IMR-90 (cell line): ENCODE measurements around the gene LRP3. TPM values are rescaled to one million over a fixed set of nuclear protein-coding genes. Genes with fewer than 3 reads are reported as not detected.

Experiments used
- ATAC-seq: fragments of 200-7000 bp; cut with Tn5 transposase; 2 replicates; pipeline ENCODE4 v1.9.1; 2020; ENCODE audit warnings: low read depth, mild to moderate bottlenecking, moderate library complexity
- BruUV-seq: library from RNA; stranded (reverse); fragments of 400-500 nt; replicated peaks from 2 replicates; lab custom pipeline; 2021; lab: Mats Ljungman, UMichigan
- CTCF ChIA-PET: fragments of 300-600 bp; formaldehyde crosslinking; extraction: SDS; loops from one replicate; lab custom pipeline; 2021; ENCODE audit warnings: antibody characterized with exemption; lab: Yijun Ruan, JAX
- POLR2A ChIA-PET: fragments of 300-600 bp; sonication (Branson Sonifier 250); formaldehyde crosslinking; loops from one replicate; lab custom pipeline; 2022; ENCODE audit warnings: antibody characterized with exemption; ENCODE audit not compliant: unreplicated experiment; lab: Charles Lee
- DNase-seq: peaks from one replicate; pipeline ENCODE4 v3.0.0; 2013
- H2AFZ ChIP-seq: replicated peaks from 2 replicates; pipeline ENCODE3; 2013; ENCODE audit warnings: low read length, mild to moderate bottlenecking; ENCODE audit not compliant: poor library complexity
- H2AK5ac ChIP-seq: 2 replicates; pipeline ENCODE4 v1.6.1; 2013; ENCODE audit warnings: low read depth, low read length, inconsistent platforms
- H2AK9ac ChIP-seq: replicated peaks from 2 replicates; pipeline ENCODE3; 2013; ENCODE audit warnings: mild to moderate bottlenecking, low read depth, low read length, moderate library complexity; ENCODE audit not compliant: poor library complexity
- H2BK120ac ChIP-seq: 2 replicates; pipeline ENCODE4 v1.6.1; 2013; ENCODE audit warnings: low read depth, low read length, inconsistent platforms
- H2BK15ac ChIP-seq: 3 replicates; pipeline ENCODE4 v1.6.1; 2013; ENCODE audit warnings: low read depth, low read length, inconsistent platforms
- H2BK20ac ChIP-seq: 2 replicates; pipeline ENCODE4 v1.6.1; 2013; ENCODE audit warnings: low read depth, mild to moderate bottlenecking, inconsistent platforms, low read length, moderate library complexity
- H2BK5ac ChIP-seq: 2 replicates; pipeline ENCODE4 v1.6.1; 2013; ENCODE audit warnings: mild to moderate bottlenecking, low read depth, low read length, inconsistent platforms; ENCODE audit not compliant: poor library complexity, severe bottlenecking
- H3K14ac ChIP-seq: replicated peaks from 2 replicates; pipeline ENCODE4 v1.6.1; 2013; ENCODE audit warnings: low read depth, low read length, inconsistent platforms
- H3K18ac ChIP-seq: 2 replicates; pipeline ENCODE4 v1.6.1; 2013; ENCODE audit warnings: low read depth, low read length, control low read depth
- H3K23ac ChIP-seq: 2 replicates; pipeline ENCODE4 v1.6.1; 2013; ENCODE audit warnings: low read depth, low read length, inconsistent platforms
- H3K27ac ChIP-seq: 2 replicates; pipeline ENCODE4 v1.5.1; 2013; ENCODE audit warnings: mild to moderate bottlenecking, control low read depth, low read length; ENCODE audit not compliant: insufficient read depth
- H3K27me3 ChIP-seq: 2 replicates; pipeline ENCODE4 v1.6.1; 2013; ENCODE audit warnings: low read length; ENCODE audit not compliant: control insufficient read depth, insufficient read depth
- H3K36me3 ChIP-seq: 2 replicates; pipeline ENCODE4 v1.6.1; 2013; ENCODE audit warnings: low read length, mixed read lengths; ENCODE audit not compliant: control insufficient read depth, insufficient read depth
- H3K4ac ChIP-seq: 2 replicates; pipeline ENCODE4 v1.6.1; 2013; ENCODE audit warnings: low read depth, low read length, inconsistent platforms
- H3K4me1 ChIP-seq: 2 replicates; pipeline ENCODE4 v1.6.1; 2013; ENCODE audit warnings: low read length, mixed read lengths; ENCODE audit not compliant: control insufficient read depth, insufficient read depth
- H3K4me2 ChIP-seq: 2 replicates; pipeline ENCODE4 v1.6.1; 2013; ENCODE audit warnings: low read depth, mild to moderate bottlenecking, control low read depth, low read length, moderate library complexity
- H3K4me3 ChIP-seq: 2 replicates; pipeline ENCODE4 v1.5.1; 2013; ENCODE audit warnings: low read depth, mild to moderate bottlenecking, control low read depth, low read length, moderate library complexity; ENCODE audit not compliant: insufficient read depth
- H3K56ac ChIP-seq: 2 replicates; pipeline ENCODE4 v1.6.1; 2013; ENCODE audit warnings: low read length, inconsistent platforms; ENCODE audit not compliant: insufficient read depth; ENCODE audit errors: extremely low read depth
- H3K79me1 ChIP-seq, 2 experiments: 2 replicates each; pipeline ENCODE4 v1.6.1; 2013; ENCODE audit warnings: low read length in 2 of 2, inconsistent platforms in 1 of 2, low read depth in 1 of 2
- H3K9ac ChIP-seq: 2 replicates; pipeline ENCODE4 v1.6.1; 2013; ENCODE audit warnings: low read depth, low read length, control low read depth
- H3K9me1 ChIP-seq: 2 replicates; pipeline ENCODE4 v1.6.1; 2013; ENCODE audit warnings: low read length, inconsistent platforms; ENCODE audit not compliant: insufficient read depth
- H3K9me3 ChIP-seq: 2 replicates; pipeline ENCODE4 v1.6.1; 2013; ENCODE audit warnings: low read length; ENCODE audit not compliant: control insufficient read depth, insufficient read depth
- H4K20me1 ChIP-seq: 2 replicates; pipeline ENCODE4 v1.6.1; 2013; ENCODE audit warnings: low read length, inconsistent platforms; ENCODE audit not compliant: insufficient read depth
- H4K5ac ChIP-seq: 2 replicates; pipeline ENCODE4 v1.6.1; 2013; ENCODE audit warnings: mild to moderate bottlenecking, low read depth, low read length, control low read depth
- H4K8ac ChIP-seq, 2 experiments: 2 replicates each; pipeline ENCODE4 v1.6.1; 2013; ENCODE audit warnings: low read depth in 2 of 2, low read length in 2 of 2, control low read depth in 1 of 2, inconsistent platforms in 1 of 2
- H4K91ac ChIP-seq: 2 replicates; pipeline ENCODE4 v1.6.1; 2013; ENCODE audit warnings: low read depth, low read length, inconsistent platforms; ENCODE audit not compliant: insufficient read depth
- BHLHE40 ChIP-seq: fragments of 150-350 bp; IDR thresholded peaks from 2 replicates; pipeline ENCODE4 v1.6.1; 2016; ENCODE audit warnings: mild to moderate bottlenecking, low read depth, low read length
- CEBPB ChIP-seq: IDR thresholded peaks from 2 replicates; pipeline ENCODE4 v1.6.1; 2012; ENCODE audit warnings: low read depth, low read length, improper control_type of control experiment
- CHD1 ChIP-seq: IDR thresholded peaks from 2 replicates; pipeline ENCODE4 v1.6.1; 2012; ENCODE audit warnings: low read depth, low read length, improper control_type of control experiment
- CTCF ChIP-seq: conservative IDR thresholded peaks from 2 replicates; pipeline ENCODE4 v1.5.1; 2012; ENCODE audit warnings: mild to moderate bottlenecking, low read depth, low read length, improper control_type of control experiment
- ELK1 ChIP-seq: fragments of 150-350 bp; IDR thresholded peaks from 2 replicates; pipeline ENCODE4 v1.6.1; 2016; ENCODE audit warnings: low read depth, mild to moderate bottlenecking, low read length, moderate library complexity, borderline replicate concordance
- FOS ChIP-seq: fragments of 150-350 bp; IDR thresholded peaks from 2 replicates; pipeline ENCODE4 v1.6.1; 2016; ENCODE audit warnings: low read depth, low read length
- MAFK ChIP-seq: IDR thresholded peaks from 2 replicates; pipeline ENCODE4 v1.6.1; 2012; ENCODE audit warnings: low read depth, low read length, improper control_type of control experiment
- MAZ ChIP-seq: IDR thresholded peaks from 2 replicates; pipeline ENCODE4 v1.6.1; 2012; ENCODE audit warnings: low read depth, mild to moderate bottlenecking, low read length, improper control_type of control experiment, moderate library complexity, borderline replicate concordance
- MXI1 ChIP-seq: IDR thresholded peaks from 2 replicates; pipeline ENCODE4 v1.6.1; 2012; ENCODE audit warnings: low read depth, mild to moderate bottlenecking, low read length, moderate library complexity, borderline replicate concordance
- NFE2L2 ChIP-seq: fragments of 150-350 bp; IDR thresholded peaks from 2 replicates; pipeline ENCODE4 v1.6.1; 2016; ENCODE audit warnings: low read depth, mild to moderate bottlenecking, low read length
- POLR2A ChIP-seq: IDR thresholded peaks from 2 replicates; pipeline ENCODE4 v1.6.1; 2012; ENCODE audit warnings: mild to moderate bottlenecking, low read depth, low read length
- RAD21 ChIP-seq: IDR thresholded peaks from 2 replicates; pipeline ENCODE4 v1.6.1; 2012; ENCODE audit warnings: low read length, improper control_type of control experiment
- RCOR1 ChIP-seq: IDR thresholded peaks from 2 replicates; pipeline ENCODE4 v1.6.1; 2012; ENCODE audit warnings: mild to moderate bottlenecking, low read length, improper control_type of control experiment; ENCODE audit not compliant: insufficient replicate concordance
- RFX5 ChIP-seq: IDR thresholded peaks from 2 replicates; pipeline ENCODE4 v1.8.0; 2012; ENCODE audit warnings: low read depth, mild to moderate bottlenecking, low read length, moderate library complexity
- SMC3 ChIP-seq: fragments of 150-350 bp; IDR thresholded peaks from 2 replicates; pipeline ENCODE4 v1.6.1; 2016; ENCODE audit warnings: low read depth, mild to moderate bottlenecking, antibody characterized with exemption, low read length, moderate library complexity
- WGBS, 2 experiments: methylation state at CpG; one replicate each; pipeline versions ENCODE4 v1.1.5 to v1.1.7; 2013; ENCODE audit warnings: missing lambda C conversion rate in 2 of 2; ENCODE audit not compliant: insufficient read length in 1 of 2; ENCODE audit errors: extremely low coverage in 2 of 2; 5-methylcytosine and 5-hydroxymethylcytosine counted together
- dilution Hi-C: fragments of 300-500 bp; cut with HindIII; formaldehyde crosslinking; loops from one replicate; pipeline ENCODE4 v1.14.3; 2018; ENCODE audit warnings: low sequenced_read_pairs; ENCODE audit not compliant: unreplicated experiment
- in situ Hi-C: fragments of 300-500 bp; cut with MboI; formaldehyde crosslinking; loops from 3 replicates; pipeline ENCODE4 v1.14.3; 2019; ENCODE audit warnings: low sequenced_read_pairs, inconsistent platforms, mixed read lengths
- intact Hi-C: fragments of 100-400 bp; cut with micrococcal nuclease; formaldehyde crosslinking; loops from 2 replicates; pipeline ENCODE4 v1.10.0; 2022
- polyA plus RNA-seq, 3 experiments: library from polyadenylated mRNA; depleted of rRNA; stranded (reverse); fragments of >200 nt; gene quantifications; 2 replicates each; pipeline ENCODE4 v1.2.3, GENCODE V29; 2012; ENCODE audit warnings: low replicate concordance in 1 of 3
- total RNA-seq: library from RNA; depleted of rRNA; stranded (reverse); fragments of >200 nt; gene quantifications from 2 replicates; pipeline ENCODE4 v1.2.3, GENCODE V29; 2012
- TF ChIP-seq, protein P1 (sequence below): fragments of 150-350 bp; IDR thresholded peaks from 2 replicates; pipeline ENCODE4 v1.6.1; 2017; ENCODE audit warnings: mild to moderate bottlenecking, antibody characterized with exemption, low read length, low read depth

Gene LRP3
- total and polyA plus RNA-seq, 2 of the 4 experiments (the other 2 are of a cell fraction), result 8.4 to 20.2 TPM

DNA sequence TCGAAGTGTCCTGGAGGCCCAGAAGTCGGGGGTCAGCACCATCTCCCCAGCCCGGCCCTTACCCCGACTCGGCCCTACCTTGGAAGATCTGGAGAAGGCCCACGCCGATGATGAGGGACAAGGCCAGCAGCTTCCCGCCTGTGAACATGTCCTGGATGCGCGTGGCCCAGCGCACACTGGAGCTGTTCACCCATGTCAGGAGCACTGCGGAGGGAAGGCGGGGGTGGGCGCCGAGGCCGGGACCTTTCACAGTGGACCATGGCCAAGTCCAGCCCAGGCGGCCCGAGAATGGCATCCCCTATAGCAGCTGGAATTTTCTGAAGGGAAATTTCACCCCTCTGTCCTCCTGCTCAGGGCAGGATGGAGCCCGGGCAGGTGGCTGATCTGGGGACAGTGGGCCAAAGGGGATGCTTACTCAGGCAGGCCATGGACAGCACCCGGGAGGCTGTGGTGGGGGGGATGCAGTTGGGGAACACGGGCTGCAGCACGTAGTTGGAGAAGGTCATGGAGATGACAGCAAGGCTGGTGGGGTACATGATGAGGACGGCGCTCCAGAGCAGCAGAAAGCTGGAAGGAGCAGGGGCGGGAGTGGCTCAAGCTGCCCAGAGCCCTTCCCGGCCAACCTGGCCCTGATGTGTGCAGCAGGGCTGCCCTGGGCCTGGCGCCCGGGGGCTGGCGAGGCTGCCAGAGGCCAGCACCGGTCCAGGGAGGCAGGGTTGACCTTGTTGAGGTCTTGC, 18.5 kb downstream of the LRP3 start:
- intact Hi-C loops (no loop called here), in situ Hi-C loops (no loop called here), dilution Hi-C loops (no loop called here)
- no peak overlapping the region for H3K4me2 ChIP-seq
- H2BK5ac ChIP-seq, result no peak overlapping the region
- ChIA-PET CTCF (interaction anchor here (0.5 to 1.1 kb wide), 2 partner anchors 11 to 28 kb away, joined by 3 to 4 read pairs; no protein-coding TSS in a partner anchor), POLR2A (no interaction called here)
- TF ChIP-seq POLR2A (no peak), CTCF (no peak), MAFK (no peak), RFX5 (no peak), RCOR1 (no peak), SMC3 (no peak), RAD21 (no peak), ELK1 (no peak), BHLHE40 (no peak), CHD1 (no peak), FOS (no peak), NFE2L2 (no peak), CEBPB (no peak), MXI1 (no peak), MAZ (no peak)
- TF ChIP-seq, protein P1, sequence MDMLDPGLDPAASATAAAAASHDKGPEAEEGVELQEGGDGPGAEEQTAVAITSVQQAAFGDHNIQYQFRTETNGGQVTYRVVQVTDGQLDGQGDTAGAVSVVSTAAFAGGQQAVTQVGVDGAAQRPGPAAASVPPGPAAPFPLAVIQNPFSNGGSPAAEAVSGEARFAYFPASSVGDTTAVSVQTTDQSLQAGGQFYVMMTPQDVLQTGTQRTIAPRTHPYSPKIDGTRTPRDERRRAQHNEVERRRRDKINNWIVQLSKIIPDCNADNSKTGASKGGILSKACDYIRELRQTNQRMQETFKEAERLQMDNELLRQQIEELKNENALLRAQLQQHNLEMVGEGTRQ, result no peak
- H2AFZ ChIP-seq, result no peak overlapping the region
- H4K91ac ChIP-seq, result no peak overlapping the region
- no peaks in the 10 kb centered on the region for H3K9me3 ChIP-seq
- no peak overlapping the region for H4K8ac ChIP-seq
- no peaks in the 10 kb centered on the region for H4K20me1 ChIP-seq
- H3K23ac ChIP-seq, result no peak overlapping the region
- no peak overlapping the region for H2BK15ac ChIP-seq
- DNase-seq, result no peak
- H3K9ac ChIP-seq, result no peak overlapping the region
- H2AK9ac ChIP-seq, result no peak overlapping the region
- 82% methylated on average over 21 of the region's 30 CpGs; no CpG with 5 or more reads in 1 of the 2 experiments for WGBS, 2 experiments
- peaks cover 7% of the 10 kb centered on the region; the same call in 1 of the 2 replicates for H3K27me3 ChIP-seq
- no peak overlapping the region for H3K4me3 ChIP-seq
- no peak overlapping the region for H4K5ac ChIP-seq
- no peak overlapping the region for H3K14ac ChIP-seq
- H3K18ac ChIP-seq, result no peak overlapping the region
- H3K36me3 ChIP-seq, result no peaks in the 10 kb centered on the region
- no peak overlapping the region for H3K56ac ChIP-seq
- no peaks in the 10 kb centered on the region for H3K4me1 ChIP-seq
- H3K9me1 ChIP-seq, result no peaks in the 10 kb centered on the region
- no peaks in the 10 kb centered on the region for H3K79me1 ChIP-seq
- H3K27ac ChIP-seq, result no peak overlapping the region
- no peak overlapping the region for H2AK5ac ChIP-seq
- H2BK20ac ChIP-seq, result no peak overlapping the region
- no peak for ATAC-seq
- H2BK120ac ChIP-seq, result no peak overlapping the region
- H3K4ac ChIP-seq, result no peak overlapping the region
- BruUV-seq, result no TSS peak
